Measurements from ENCODE around the gene TNS3. TPM values are rescaled to one million over a fixed set of nuclear protein-coding genes. Genes with fewer than 3 reads are reported as not detected.

TNS3 gene
- total and polyA plus RNA-seq, 2 experiments from 2014 or later: 2.7 to 5.7 TPM

GRCh38 chr7:47413526-47414341 is 168.2 kb downstream of the TNS3 start:
- no peak for DNase-seq (ENCODE audit: low read depth in 1 of 2, low spot score in 1 of 2)
- Histone ChIP-seq H3K4me1 (ENCODE audit: low read depth) (no peaks in the 10 kb centered on the region), H3K27me3 (no peaks in the 10 kb centered on the region), H3K27ac (no peak overlapping the region), H3K9me3 (ENCODE audit: low read depth) (no peaks in the 10 kb centered on the region), H3K4me3 (no peak overlapping the region), H3K36me3 (no peaks in the 10 kb centered on the region)
- TF ChIP-seq, protein P1, sequence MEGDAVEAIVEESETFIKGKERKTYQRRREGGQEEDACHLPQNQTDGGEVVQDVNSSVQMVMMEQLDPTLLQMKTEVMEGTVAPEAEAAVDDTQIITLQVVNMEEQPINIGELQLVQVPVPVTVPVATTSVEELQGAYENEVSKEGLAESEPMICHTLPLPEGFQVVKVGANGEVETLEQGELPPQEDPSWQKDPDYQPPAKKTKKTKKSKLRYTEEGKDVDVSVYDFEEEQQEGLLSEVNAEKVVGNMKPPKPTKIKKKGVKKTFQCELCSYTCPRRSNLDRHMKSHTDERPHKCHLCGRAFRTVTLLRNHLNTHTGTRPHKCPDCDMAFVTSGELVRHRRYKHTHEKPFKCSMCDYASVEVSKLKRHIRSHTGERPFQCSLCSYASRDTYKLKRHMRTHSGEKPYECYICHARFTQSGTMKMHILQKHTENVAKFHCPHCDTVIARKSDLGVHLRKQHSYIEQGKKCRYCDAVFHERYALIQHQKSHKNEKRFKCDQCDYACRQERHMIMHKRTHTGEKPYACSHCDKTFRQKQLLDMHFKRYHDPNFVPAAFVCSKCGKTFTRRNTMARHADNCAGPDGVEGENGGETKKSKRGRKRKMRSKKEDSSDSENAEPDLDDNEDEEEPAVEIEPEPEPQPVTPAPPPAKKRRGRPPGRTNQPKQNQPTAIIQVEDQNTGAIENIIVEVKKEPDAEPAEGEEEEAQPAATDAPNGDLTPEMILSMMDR (IDR thresholded peaks at IDR 0.05; ENCODE audit: low read depth, low read length): no peak

DNA sequence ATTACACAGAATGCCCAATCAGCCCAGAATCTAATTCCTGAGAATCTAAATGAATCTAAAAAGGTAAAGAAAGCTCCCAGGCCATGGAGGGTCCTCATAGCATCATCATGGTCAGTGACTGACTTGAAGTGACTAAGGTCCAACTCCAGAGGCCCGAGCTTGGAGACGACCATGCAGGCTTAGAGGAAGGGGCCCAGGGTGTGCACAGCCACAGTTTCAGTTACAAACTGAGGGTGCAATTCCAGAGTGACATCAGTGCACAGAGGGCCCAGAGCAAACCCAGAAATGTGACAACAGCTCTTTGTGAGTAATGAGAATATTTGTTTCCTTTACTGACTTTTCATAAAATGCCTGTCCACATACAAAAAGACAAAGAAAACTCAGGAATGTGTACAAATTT is 170.0 kb downstream of the TNS3 start:
- no peaks in the 10 kb centered on the region for H3K36me3 ChIP-seq
- H3K27me3 ChIP-seq: no peaks in the 10 kb centered on the region
- no peak overlapping the region for H3K27ac ChIP-seq
- no peaks in the 10 kb centered on the region for H3K4me1 ChIP-seq (ENCODE audit: low read depth)
- no peaks in the 10 kb centered on the region for H3K9me3 ChIP-seq (ENCODE audit: low read depth)
- TF ChIP-seq, protein P1 (IDR thresholded peaks at IDR 0.05; ENCODE audit: low read depth, low read length): no peak
- DNase-seq (ENCODE audit: low read depth in 1 of 2, low spot score in 1 of 2): no peak
- H3K4me3 ChIP-seq: no peak overlapping the region

GRCh38 chr7:47411281-47411869 is 170.5 kb downstream of the TNS3 start:
- DNase-seq (ENCODE audit: low read depth in 1 of 2, low spot score in 1 of 2): no peak
- Histone ChIP-seq H3K27me3 (no peaks in the 10 kb centered on the region), H3K9me3 (ENCODE audit: low read depth) (no peaks in the 10 kb centered on the region), H3K4me3 (no peak overlapping the region), H3K36me3 (no peaks in the 10 kb centered on the region), H3K4me1 (ENCODE audit: low read depth) (no peaks in the 10 kb centered on the region), H3K27ac (no peak overlapping the region)
- TF ChIP-seq, protein P1 (IDR thresholded peaks at IDR 0.05; ENCODE audit: low read depth, low read length): no peak

DNA sequence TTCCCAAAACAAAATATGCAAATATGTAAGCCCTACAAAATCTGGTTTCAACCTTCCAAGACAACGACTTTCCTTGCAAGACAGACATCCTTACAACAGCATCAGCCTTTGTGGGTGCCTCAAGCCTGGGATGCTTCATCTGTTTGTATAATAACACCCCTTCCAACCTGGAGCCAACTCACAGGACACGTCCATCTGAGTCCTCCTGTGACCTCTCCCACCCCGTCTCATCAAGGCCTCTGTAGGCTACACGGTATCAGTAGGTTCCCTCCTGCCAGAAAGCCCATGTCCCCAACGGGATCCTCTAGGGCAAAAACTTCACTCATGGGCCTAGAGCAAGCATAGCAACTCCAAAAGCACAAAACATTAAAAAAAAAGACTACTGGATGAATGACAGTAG is 173.2 kb downstream of the TNS3 start:
- Histone ChIP-seq H3K27ac (no peak overlapping the region), H3K36me3 (no peaks in the 10 kb centered on the region), H3K4me1 (ENCODE audit: low read depth) (no peaks in the 10 kb centered on the region), H3K4me3 (no peak overlapping the region), H3K27me3 (no peaks in the 10 kb centered on the region), H3K9me3 (ENCODE audit: low read depth) (no peaks in the 10 kb centered on the region)
- DNase-seq (ENCODE audit: low read depth in 1 of 2, low spot score in 1 of 2): no peak
- TF ChIP-seq, protein P1 (IDR thresholded peaks at IDR 0.05; ENCODE audit: low read depth, low read length): no peak

- TF ChIP-seq, protein P1 (IDR thresholded peaks at IDR 0.05; ENCODE audit: low read depth, low read length): no peak
- H3K4me3 ChIP-seq: no peak overlapping the region
Observed at GRCh38 chr7:47407821-47408674, 173.9 kb downstream of the TNS3 start.

More at GRCh38 chr7:47407821-47408674, 173.9 kb downstream of the TNS3 start:
- Histone ChIP-seq H3K27ac (no peak overlapping the region), H3K9me3 (ENCODE audit: low read depth) (no peaks in the 10 kb centered on the region), H3K36me3 (no peaks in the 10 kb centered on the region), H3K4me1 (ENCODE audit: low read depth) (no peaks in the 10 kb centered on the region), H3K27me3 (no peaks in the 10 kb centered on the region)
- DNase-seq (ENCODE audit: low read depth in 1 of 2, low spot score in 1 of 2): no peak

All from cardiac muscle cell (in vitro differentiated cells and primary cell).